Nephron progenitor cell (in vitro differentiated cells): ENCODE data around the gene MYADML2.

Experiments
- DNase-seq: peaks from one replicate; pipeline ENCODE4 v3.0.0; 2021
- H3K27ac Mint-ChIP-seq: 2 replicates; pipeline ENCODE4 v1.8.0; 2021; ENCODE audit warnings: mild to moderate bottlenecking, moderate library complexity, mixed read lengths
- H3K27me3 Mint-ChIP-seq: 2 replicates; pipeline ENCODE4 v1.8.0; 2021; ENCODE audit warnings: mild to moderate bottlenecking, low read depth, mixed read lengths; ENCODE audit not compliant: poor library complexity
- H3K36me3 Mint-ChIP-seq: 2 replicates; pipeline ENCODE4 v1.8.0; 2021; ENCODE audit warnings: low read depth, mixed read lengths
- H3K4me1 Mint-ChIP-seq: 2 replicates; pipeline ENCODE4 v1.8.0; 2021; ENCODE audit warnings: mixed read lengths
- H3K4me3 Mint-ChIP-seq: 2 replicates; pipeline ENCODE4 v1.8.0; 2021; ENCODE audit warnings: mild to moderate bottlenecking, moderate library complexity, mixed read lengths
- H3K9me3 Mint-ChIP-seq: 2 replicates; pipeline ENCODE4 v1.8.0; 2021; ENCODE audit warnings: mild to moderate bottlenecking, moderate library complexity, mixed read lengths
- CTCF ChIP-seq: fragments of 200-600 bp; sonication (generic); IDR thresholded peaks from 2 replicates; pipeline ENCODE4 v1.5.0; 2021; ENCODE audit warnings: antibody characterized with exemption

Gene MYADML2

DNA sequence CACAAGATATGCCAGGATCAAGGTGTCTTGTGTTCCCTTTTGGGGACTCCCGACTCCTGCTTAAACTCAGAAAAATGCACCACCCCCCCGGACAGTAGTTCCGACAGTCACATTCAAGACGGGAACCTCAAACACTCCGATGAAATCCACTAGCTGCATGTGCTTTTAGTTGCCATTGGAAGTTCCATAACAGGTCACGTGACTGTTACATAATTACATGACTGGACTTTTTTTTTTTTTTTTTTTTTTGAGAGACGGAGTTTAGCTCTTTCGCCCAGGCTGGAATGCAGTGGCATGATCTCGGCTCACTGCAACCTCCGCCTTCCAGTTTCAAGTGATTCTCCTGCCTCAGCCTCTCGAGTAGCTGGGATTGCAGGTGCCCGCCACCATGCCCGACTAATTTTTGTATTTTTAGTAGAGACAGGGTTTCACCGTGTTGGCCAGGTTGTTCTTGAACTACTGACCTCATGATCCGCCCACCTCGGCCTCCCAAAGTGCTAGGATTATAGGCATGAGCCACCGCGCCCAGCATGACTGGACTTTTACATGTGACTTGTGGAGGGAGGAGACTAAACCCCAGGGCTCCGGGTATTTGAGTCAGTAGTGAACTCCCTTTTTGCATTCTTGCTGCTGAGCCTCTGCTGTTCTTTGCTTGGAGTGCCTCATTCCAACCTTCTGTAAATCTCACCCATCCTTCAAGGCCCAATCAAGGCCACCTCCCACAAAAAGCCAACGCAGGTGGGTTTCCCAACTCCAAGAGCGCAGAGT lies 30.6 kb downstream of the MYADML2 start:
- Mint-ChIP-seq H3K4me1 (peaks cover 21% of the 10 kb centered on the region), H3K9me3 (no peaks in the 10 kb centered on the region), H3K36me3 (peaks cover 21% of the 10 kb centered on the region), H3K27ac (no peak overlapping the region), H3K4me3 (peak overlapping the region; percentile 83), H3K27me3 (peaks cover 6% of the 10 kb centered on the region)
- no peak for DNase-seq
- TF ChIP-seq CTCF = no peak

DNA sequence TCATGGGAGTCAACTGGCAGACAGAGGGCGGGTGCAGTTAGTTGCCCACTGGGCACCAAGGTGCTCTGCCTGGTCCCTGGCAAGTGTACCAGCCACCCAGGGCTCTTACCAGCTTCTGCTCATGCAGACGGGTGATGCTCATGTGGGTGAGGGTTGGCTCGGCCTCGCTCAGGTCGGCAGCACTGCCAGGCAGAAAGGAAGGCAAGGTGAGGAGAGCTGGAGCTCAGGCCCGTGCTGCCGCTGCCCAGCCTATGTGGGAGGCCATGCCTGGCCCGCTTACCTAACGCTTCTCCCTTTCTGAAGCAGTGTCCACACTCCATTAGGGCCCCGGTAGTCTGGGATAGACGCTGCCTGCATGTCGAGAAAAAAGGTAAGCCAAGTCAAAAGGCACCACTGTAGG lies 31.7 kb downstream of the MYADML2 start:
- no peak overlapping the region for H3K4me3 Mint-ChIP-seq
- no peak overlapping the region for H3K27ac Mint-ChIP-seq

GRCh38 chr17:81914103-81914850 lies 32.8 kb downstream of the MYADML2 start:
- Mint-ChIP-seq H3K27me3 (peaks cover 6% of the 10 kb centered on the region), H3K9me3 (no peaks in the 10 kb centered on the region), H3K4me3 (no peak overlapping the region), H3K36me3 (peaks cover 16% of the 10 kb centered on the region), H3K27ac (no peak overlapping the region), H3K4me1 (peaks cover 21% of the 10 kb centered on the region)
- TF ChIP-seq CTCF = no peak
- no peak for DNase-seq

More for the DNA sequence above, 31.7 kb downstream of the MYADML2 start:
- H3K36me3 Mint-ChIP-seq = peaks cover 16% of the 10 kb centered on the region
- DNase-seq = no peak
- H3K9me3 Mint-ChIP-seq = no peaks in the 10 kb centered on the region
- no peak for TF ChIP-seq CTCF
- peaks cover 16% of the 10 kb centered on the region for H3K4me1 Mint-ChIP-seq
- H3K27me3 Mint-ChIP-seq = peaks cover 6% of the 10 kb centered on the region

- H3K4me3 Mint-ChIP-seq = no peak overlapping the region
- H3K27me3 Mint-ChIP-seq = peaks cover 6% of the 10 kb centered on the region
- peaks cover 20% of the 10 kb centered on the region for H3K4me1 Mint-ChIP-seq
- no peaks in the 10 kb centered on the region for H3K9me3 Mint-ChIP-seq
- peaks cover 16% of the 10 kb centered on the region for H3K36me3 Mint-ChIP-seq
- H3K27ac Mint-ChIP-seq = no peak overlapping the region
- no peak for TF ChIP-seq CTCF
- DNase-seq = no peak
Measured at GRCh38 chr17:81913394-81914102, 33.5 kb downstream of the MYADML2 start.

GRCh38 chr17:81912441-81913309 lies 34.4 kb downstream of the MYADML2 start:
- Mint-ChIP-seq H3K4me3 (peak overlapping the region; percentile 6), H3K9me3 (no peaks in the 10 kb centered on the region), H3K36me3 (peaks cover 16% of the 10 kb centered on the region), H3K27me3 (peaks cover 6% of the 10 kb centered on the region), H3K27ac (no peak overlapping the region), H3K4me1 (peaks cover 15% of the 10 kb centered on the region)
- no peak for DNase-seq
- TF ChIP-seq CTCF = no peak
